HG03196 (cell line): ENCODE data around the gene SLC30A5.

Experiments
- ATAC-seq: cut with Tn5 transposase; IDR thresholded peaks from one replicate; pipeline ENCODE4 v1.9.1; 2021; ENCODE audit not compliant: unreplicated experiment

SLC30A5 gene

GRCh38 chr5:69166686-69167492 is 73.1 kb downstream of the SLC30A5 start, which contains the start of gene CCNB1:
Gene CCNB1 (plus strand): TSS chr5:69167150. CDS start chr5:69167263, 113 bp downstream.
- ATAC-seq = peak; percentile 99

- no peak for ATAC-seq
These were observed 73.7 kb downstream of the SLC30A5 start for GRCh38 chr5:69167493-69167855.

GRCh38 chr5:69167929-69168328 is 74.1 kb downstream of the SLC30A5 start:
- no peak for ATAC-seq

GRCh38 chr5:69170495-69170894 is 76.7 kb downstream of the SLC30A5 start:
- no peak for ATAC-seq

- no peak for ATAC-seq
These were observed 77.2 kb downstream of the SLC30A5 start for GRCh38 chr5:69170969-69171368.
